GM23338 (cell line): ENCODE measurements around the gene TP73. TPM values are rescaled to one million over a fixed set of nuclear protein-coding genes. Genes with fewer than 3 reads are reported as not detected.
A peak's percentile ranks its signal among the peaks of the same experiment; 100 is the strongest.

Experiments used
- ATAC-seq: fragments of 200-7000 bp; cut with Tn5 transposase; 3 replicates; pipeline ENCODE4 v1.9.1; 2020
- DNase-seq: peaks from one replicate; pipeline ENCODE4 v3.0.0-alpha.2; 2015; ENCODE audit warnings: low spot score
- H2AFZ ChIP-seq: fragments of 200-600 bp; sonication (generic); 2 replicates; pipeline ENCODE4 v1.8.0; 2016; ENCODE audit warnings: antibody characterized with exemption, mild to moderate bottlenecking, moderate library complexity
- H3F3A ChIP-seq: fragments of 200-600 bp; sonication (generic); replicated peaks from 2 replicates; pipeline ENCODE4 v1.8.0; 2017; ENCODE audit warnings: antibody characterized with exemption, mixed run types, low read depth
- H3K27ac ChIP-seq: fragments of 200-600 bp; sonication (generic); 2 replicates; pipeline ENCODE4 v1.6.1; 2016; ENCODE audit warnings: low read depth
- H3K27me3 ChIP-seq: fragments of 200-600 bp; sonication (generic); 2 replicates; pipeline ENCODE4 v1.8.0; 2016; ENCODE audit warnings: mild to moderate bottlenecking, mixed run types, moderate library complexity; ENCODE audit not compliant: insufficient read depth
- H3K36me3 ChIP-seq: fragments of 200-600 bp; sonication (generic); 2 replicates; pipeline ENCODE4 v1.8.0; 2016; ENCODE audit warnings: mild to moderate bottlenecking; ENCODE audit not compliant: insufficient read depth
- H3K4me1 ChIP-seq: fragments of 200-600 bp; sonication (generic); 2 replicates; pipeline ENCODE4 v1.8.0; 2016; ENCODE audit warnings: mild to moderate bottlenecking, moderate library complexity; ENCODE audit not compliant: insufficient read depth
- H3K4me2 ChIP-seq: fragments of 200-600 bp; sonication (generic); 2 replicates; pipeline ENCODE4 v1.7.1; 2017; ENCODE audit warnings: mixed run types
- H3K4me3 ChIP-seq: fragments of 200-600 bp; sonication (generic); 2 replicates; pipeline ENCODE4 v1.6.1; 2016; ENCODE audit warnings: mixed run types
- H3K79me2 ChIP-seq: fragments of 200-600 bp; sonication (generic); replicated peaks from 2 replicates; pipeline ENCODE4 v1.8.0; 2017; ENCODE audit warnings: mild to moderate bottlenecking; ENCODE audit not compliant: insufficient read depth
- H3K9me2 ChIP-seq: fragments of 200-600 bp; sonication (generic); 2 replicates; pipeline ENCODE4 v1.8.0; 2017; ENCODE audit not compliant: insufficient read depth
- H4K20me1 ChIP-seq: fragments of 200-600 bp; sonication (generic); replicated peaks from 2 replicates; pipeline ENCODE4 v1.8.0; 2017; ENCODE audit warnings: mild to moderate bottlenecking; ENCODE audit not compliant: insufficient read depth
- H3K27ac Mint-ChIP-seq: 2 replicates; pipeline ENCODE4 v1.8.0; 2020; ENCODE audit warnings: inconsistent platforms, mild to moderate bottlenecking, moderate library complexity, mixed read lengths
- H3K27me3 Mint-ChIP-seq: 3 replicates; pipeline ENCODE4 v1.8.0; 2022; ENCODE audit warnings: low read depth, mild to moderate bottlenecking, moderate library complexity, mixed read lengths, inconsistent platforms; ENCODE audit not compliant: insufficient read depth, poor library complexity
- H3K36me3 Mint-ChIP-seq: 3 replicates; pipeline ENCODE4 v1.8.0; 2021; ENCODE audit warnings: low read depth, mild to moderate bottlenecking, inconsistent platforms, moderate library complexity, mixed read lengths
- H3K4me1 Mint-ChIP-seq: 3 replicates; pipeline ENCODE4 v1.8.0; 2020; ENCODE audit warnings: mild to moderate bottlenecking, inconsistent platforms, mixed read lengths
- H3K4me3 Mint-ChIP-seq: 3 replicates; pipeline ENCODE4 v1.8.0; 2021; ENCODE audit warnings: moderate library complexity, mild to moderate bottlenecking, inconsistent platforms, mixed read lengths
- H3K9me3 Mint-ChIP-seq: 3 replicates; pipeline ENCODE4 v1.8.0; 2020; ENCODE audit warnings: moderate library complexity, mild to moderate bottlenecking, inconsistent platforms, mixed read lengths
- CREB1 ChIP-seq: fragments of 250-450 bp; sonication (Bioruptor Pico); IDR thresholded peaks from 2 replicates; pipeline ENCODE4 v1.5.0; 2020; ENCODE audit warnings: low read depth, mild to moderate bottlenecking, moderate library complexity
- CTCF ChIP-seq, 2 experiments: fragments of 200-600 bp in 1 of 2; sonication (generic) in 1 of 2; conservative IDR thresholded peaks; 2 replicates each; pipeline versions ENCODE4 v1.5.1 to v1.6.1; 2016 to 2017; ENCODE audit warnings: antibody characterized with exemption in 2 of 2, low read depth in 2 of 2, mild to moderate bottlenecking in 2 of 2, moderate library complexity in 1 of 2
- ETS1 ChIP-seq: IDR thresholded peaks from 2 replicates; pipeline ENCODE4 v1.6.1; 2016; ENCODE audit warnings: antibody characterized with exemption
- EZH2 ChIP-seq: fragments of 200-600 bp; sonication (generic); IDR thresholded peaks from one replicate; pipeline ENCODE4 v1.8.0; 2017; ENCODE audit warnings: antibody characterized with exemption, mild to moderate bottlenecking, low read depth; ENCODE audit not compliant: unreplicated experiment
- EZH2phosphoT487 ChIP-seq: fragments of 200-600 bp; sonication (generic); IDR thresholded peaks from one replicate; pipeline ENCODE4 v1.8.1; 2018; ENCODE audit warnings: antibody characterized with exemption; ENCODE audit not compliant: unreplicated experiment
- JUNB ChIP-seq: IDR thresholded peaks from one replicate; pipeline ENCODE4 v1.6.1; 2016; ENCODE audit warnings: antibody characterized with exemption; ENCODE audit not compliant: unreplicated experiment
- NANOG ChIP-seq: IDR thresholded peaks from 2 replicates; pipeline ENCODE4 v1.6.1; 2016; ENCODE audit warnings: antibody characterized with exemption, borderline replicate concordance
- POLR2AphosphoS5 ChIP-seq: IDR thresholded peaks from 2 replicates; pipeline ENCODE4 v1.6.1; 2016; ENCODE audit warnings: antibody characterized with exemption, low read depth
- STAT1 ChIP-seq: IDR thresholded peaks from one replicate; pipeline ENCODE4 v1.6.1; 2016; ENCODE audit warnings: antibody characterized with exemption; ENCODE audit not compliant: unreplicated experiment
- ZNF114 ChIP-seq: fragments of 250-450 bp; sonication (Bioruptor Pico); IDR thresholded peaks from 2 replicates; pipeline ENCODE4 v1.5.0; 2020; ENCODE audit warnings: mild to moderate bottlenecking, moderate library complexity
- ZNF331 ChIP-seq: fragments of 250-450 bp; sonication (Bioruptor Pico); IDR thresholded peaks from 2 replicates; pipeline ENCODE4 v1.5.0; 2020; ENCODE audit warnings: low read depth, mild to moderate bottlenecking, moderate library complexity
- polyA plus RNA-seq: library from polyadenylated mRNA; unstranded; fragments of >200 nt; fragmentation: Nextera tagmentation; extraction: Ambion mirVana; gene quantifications from 2 replicates; pipeline ENCODE4 v1.2.1, GENCODE V29; 2016
- total RNA-seq: library from RNA; depleted of rRNA; stranded (reverse); fragments of >200 nt; shearing (Covaris generic); gene quantifications from 2 replicates; pipeline ENCODE4 v1.2.3, GENCODE V29; 2014
- TF ChIP-seq, protein P1 (sequence below): IDR thresholded peaks from one replicate; pipeline ENCODE4 v1.6.1; 2018; ENCODE audit warnings: antibody characterized with exemption; ENCODE audit not compliant: unreplicated experiment

The TP73 gene
- total and polyA plus RNA-seq, 2 experiments from 2014 or later = 1.4 to 3.4 TPM

- Histone ChIP-seq H3K27me3 (no peaks in the 10 kb centered on the region), H3K4me2 (no peak overlapping the region), H3K27ac (no peak overlapping the region), H3K4me3 (no peak overlapping the region), H3K9me2 (no peaks in the 10 kb centered on the region), H3K79me2 (no peaks in the 10 kb centered on the region), H2AFZ (no peak overlapping the region), H4K20me1 (no peaks in the 10 kb centered on the region), H3K36me3 (no peaks in the 10 kb centered on the region), H3F3A (no peaks in the 10 kb centered on the region), H3K4me1 (peaks cover 3% of the 10 kb centered on the region; the same call in 1 of the 2 replicates)
- TF ChIP-seq EZH2phosphoT487 = no peak
- no peak for TF ChIP-seq STAT1
- TF ChIP-seq ETS1 = no peak
- TF ChIP-seq EZH2 = no peak
- TF ChIP-seq, protein P1, sequence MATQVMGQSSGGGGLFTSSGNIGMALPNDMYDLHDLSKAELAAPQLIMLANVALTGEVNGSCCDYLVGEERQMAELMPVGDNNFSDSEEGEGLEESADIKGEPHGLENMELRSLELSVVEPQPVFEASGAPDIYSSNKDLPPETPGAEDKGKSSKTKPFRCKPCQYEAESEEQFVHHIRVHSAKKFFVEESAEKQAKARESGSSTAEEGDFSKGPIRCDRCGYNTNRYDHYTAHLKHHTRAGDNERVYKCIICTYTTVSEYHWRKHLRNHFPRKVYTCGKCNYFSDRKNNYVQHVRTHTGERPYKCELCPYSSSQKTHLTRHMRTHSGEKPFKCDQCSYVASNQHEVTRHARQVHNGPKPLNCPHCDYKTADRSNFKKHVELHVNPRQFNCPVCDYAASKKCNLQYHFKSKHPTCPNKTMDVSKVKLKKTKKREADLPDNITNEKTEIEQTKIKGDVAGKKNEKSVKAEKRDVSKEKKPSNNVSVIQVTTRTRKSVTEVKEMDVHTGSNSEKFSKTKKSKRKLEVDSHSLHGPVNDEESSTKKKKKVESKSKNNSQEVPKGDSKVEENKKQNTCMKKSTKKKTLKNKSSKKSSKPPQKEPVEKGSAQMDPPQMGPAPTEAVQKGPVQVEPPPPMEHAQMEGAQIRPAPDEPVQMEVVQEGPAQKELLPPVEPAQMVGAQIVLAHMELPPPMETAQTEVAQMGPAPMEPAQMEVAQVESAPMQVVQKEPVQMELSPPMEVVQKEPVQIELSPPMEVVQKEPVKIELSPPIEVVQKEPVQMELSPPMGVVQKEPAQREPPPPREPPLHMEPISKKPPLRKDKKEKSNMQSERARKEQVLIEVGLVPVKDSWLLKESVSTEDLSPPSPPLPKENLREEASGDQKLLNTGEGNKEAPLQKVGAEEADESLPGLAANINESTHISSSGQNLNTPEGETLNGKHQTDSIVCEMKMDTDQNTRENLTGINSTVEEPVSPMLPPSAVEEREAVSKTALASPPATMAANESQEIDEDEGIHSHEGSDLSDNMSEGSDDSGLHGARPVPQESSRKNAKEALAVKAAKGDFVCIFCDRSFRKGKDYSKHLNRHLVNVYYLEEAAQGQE = no peak
- TF ChIP-seq ZNF114 (CRISPR knock-in tag) = no peak
- no peak for TF ChIP-seq CREB1 (CRISPR knock-in tag)
- no peak for TF ChIP-seq CTCF (conservative IDR thresholded peaks at IDR 0.05; ENCODE audit: low read depth in 2 of 2)
- no peak for TF ChIP-seq ZNF331 (CRISPR knock-in tag)
- TF ChIP-seq POLR2AphosphoS5 = no peak
- TF ChIP-seq JUNB = no peak
- TF ChIP-seq NANOG = no peak
- H3K36me3 Mint-ChIP-seq = no peaks in the 10 kb centered on the region; the same call in 2 of the 3 replicates
- DNase-seq (no peak), ATAC-seq (no peak)
- peak overlapping the region; percentile 11; the same call in 1 of the 3 replicates for H3K4me3 Mint-ChIP-seq
- H3K27me3 Mint-ChIP-seq = peaks cover 31% of the 10 kb centered on the region
- no peak overlapping the region for H3K27ac Mint-ChIP-seq
- H3K9me3 Mint-ChIP-seq = no peaks in the 10 kb centered on the region; the same call in 1 of the 3 replicates
- peaks cover 10% of the 10 kb centered on the region for H3K4me1 Mint-ChIP-seq
These were observed 30.9 kb downstream of the TP73 start for GRCh38 chr1:3683197-3683596.
